LNCaP clone FGC (cell line): ENCODE results near the gene OR3A1.
"Not testable (repeated sequence)": the region's sequence is repeated elsewhere in the genome, so short reads cannot be mapped to it uniquely, and the experiment has no call there.

Experiments used
- DNase-seq: peaks from one replicate; pipeline ENCODE4 v3.0.0-alpha.2; 2011; ENCODE audit warnings: low read depth
- H3K4me3 ChIP-seq: 2 replicates; pipeline ENCODE4 v1.5.1; 2011; ENCODE audit warnings: mild to moderate bottlenecking, low read depth, low read length, control low read depth
- TF ChIP-seq, protein P1 (sequence below): IDR thresholded peaks from 2 replicates; pipeline ENCODE4 v1.5.1; 2012; ENCODE audit warnings: mild to moderate bottlenecking; ENCODE audit not compliant: control insufficient read depth, insufficient read depth; ENCODE audit errors: extremely low read depth

OR3A1 gene

GRCh38 chr17:3282901-3283300 is 15.3 kb downstream of the OR3A1 start:
- DNase-seq = peak; percentile 3
- H3K4me3 ChIP-seq = no peak overlapping the region
- TF ChIP-seq, protein P1, sequence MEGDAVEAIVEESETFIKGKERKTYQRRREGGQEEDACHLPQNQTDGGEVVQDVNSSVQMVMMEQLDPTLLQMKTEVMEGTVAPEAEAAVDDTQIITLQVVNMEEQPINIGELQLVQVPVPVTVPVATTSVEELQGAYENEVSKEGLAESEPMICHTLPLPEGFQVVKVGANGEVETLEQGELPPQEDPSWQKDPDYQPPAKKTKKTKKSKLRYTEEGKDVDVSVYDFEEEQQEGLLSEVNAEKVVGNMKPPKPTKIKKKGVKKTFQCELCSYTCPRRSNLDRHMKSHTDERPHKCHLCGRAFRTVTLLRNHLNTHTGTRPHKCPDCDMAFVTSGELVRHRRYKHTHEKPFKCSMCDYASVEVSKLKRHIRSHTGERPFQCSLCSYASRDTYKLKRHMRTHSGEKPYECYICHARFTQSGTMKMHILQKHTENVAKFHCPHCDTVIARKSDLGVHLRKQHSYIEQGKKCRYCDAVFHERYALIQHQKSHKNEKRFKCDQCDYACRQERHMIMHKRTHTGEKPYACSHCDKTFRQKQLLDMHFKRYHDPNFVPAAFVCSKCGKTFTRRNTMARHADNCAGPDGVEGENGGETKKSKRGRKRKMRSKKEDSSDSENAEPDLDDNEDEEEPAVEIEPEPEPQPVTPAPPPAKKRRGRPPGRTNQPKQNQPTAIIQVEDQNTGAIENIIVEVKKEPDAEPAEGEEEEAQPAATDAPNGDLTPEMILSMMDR = no peak

GRCh38 chr17:3276126-3276525 is 22.0 kb downstream of the OR3A1 start:
- H3K4me3 ChIP-seq = no peak overlapping the region
- TF ChIP-seq, protein P1 = no peak
- DNase-seq = no peak

DNA sequence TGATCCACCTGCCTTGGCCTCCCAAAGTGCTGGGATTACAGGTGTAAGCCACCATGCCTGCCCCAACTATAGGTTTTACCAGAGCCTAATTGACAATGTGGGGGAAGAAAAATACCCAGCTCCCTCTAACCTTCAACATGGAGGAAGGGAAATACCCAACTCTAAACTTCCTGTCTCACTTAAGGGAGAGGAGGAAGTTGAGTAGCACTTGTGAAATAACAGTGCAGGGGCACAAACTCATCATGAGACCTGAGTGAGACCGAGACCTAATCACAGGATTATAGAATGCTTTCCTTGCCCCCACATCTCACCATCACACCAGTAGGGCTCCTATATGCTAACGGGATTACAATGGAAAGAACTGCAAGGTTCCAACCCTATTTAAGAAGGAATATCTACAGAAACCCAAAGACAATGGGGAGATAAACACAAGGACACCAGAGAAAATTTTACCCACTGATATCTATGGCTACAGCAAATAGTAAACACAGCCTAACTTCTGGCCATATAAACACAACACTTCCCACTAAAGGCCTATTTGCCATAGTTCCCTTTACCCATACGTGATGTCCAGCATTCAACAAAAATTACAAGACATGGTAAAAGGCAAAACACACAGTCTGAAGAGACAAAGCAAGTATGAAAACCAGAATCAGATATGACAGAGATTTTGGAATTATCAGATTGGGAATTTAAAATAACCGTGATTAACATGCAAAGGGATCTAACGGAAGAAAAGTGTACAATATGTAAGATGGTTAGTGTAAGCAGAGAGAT is 26.9 kb downstream of the OR3A1 start:
- H3K4me3 ChIP-seq = no peak overlapping the region
- no peak for DNase-seq
- TF ChIP-seq, protein P1 = no peak

- DNase-seq = no peak
- TF ChIP-seq, protein P1 = no peak
Observed at GRCh38 chr17:3260600-3260999, 37.6 kb downstream of the OR3A1 start.

GRCh38 chr17:3260163-3260562 is 38.0 kb downstream of the OR3A1 start:
- H3K4me3 ChIP-seq = no peak overlapping the region
- TF ChIP-seq, protein P1 = no peak
- DNase-seq = no peak

More at GRCh38 chr17:3260600-3260999, 37.6 kb downstream of the OR3A1 start:
- no peak overlapping the region for H3K4me3 ChIP-seq

DNA sequence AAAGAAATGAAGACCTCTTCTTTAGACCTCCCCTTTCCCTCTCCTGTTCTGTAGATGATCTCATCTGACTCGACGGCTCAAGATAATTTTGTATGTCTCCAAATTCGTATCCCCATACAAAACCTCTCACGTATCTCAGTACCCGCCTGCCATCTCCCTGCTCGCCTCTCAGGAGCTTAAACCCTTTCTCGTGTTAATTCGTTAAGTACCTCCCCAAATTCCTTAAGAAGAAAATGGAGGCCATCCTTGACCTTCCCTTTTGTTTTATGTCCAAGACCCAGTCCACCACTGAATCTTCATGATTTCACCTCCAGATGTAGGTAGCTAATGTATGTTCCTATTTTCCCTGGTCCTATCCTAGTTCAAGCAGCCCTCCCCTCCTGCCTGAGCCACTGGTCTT is 41.6 kb downstream of the OR3A1 start:
- no peak overlapping the region for H3K4me3 ChIP-seq
- DNase-seq = no peak
- TF ChIP-seq, protein P1 = no peak

GRCh38 chr17:3249013-3249412 is 49.1 kb downstream of the OR3A1 start:
- DNase-seq, H3K4me3 ChIP-seq: not testable (repeated sequence)

- DNase-seq, H3K4me3 ChIP-seq: not testable (repeated sequence)
Observed at GRCh38 chr17:3244841-3245240, 53.3 kb downstream of the OR3A1 start.

DNA sequence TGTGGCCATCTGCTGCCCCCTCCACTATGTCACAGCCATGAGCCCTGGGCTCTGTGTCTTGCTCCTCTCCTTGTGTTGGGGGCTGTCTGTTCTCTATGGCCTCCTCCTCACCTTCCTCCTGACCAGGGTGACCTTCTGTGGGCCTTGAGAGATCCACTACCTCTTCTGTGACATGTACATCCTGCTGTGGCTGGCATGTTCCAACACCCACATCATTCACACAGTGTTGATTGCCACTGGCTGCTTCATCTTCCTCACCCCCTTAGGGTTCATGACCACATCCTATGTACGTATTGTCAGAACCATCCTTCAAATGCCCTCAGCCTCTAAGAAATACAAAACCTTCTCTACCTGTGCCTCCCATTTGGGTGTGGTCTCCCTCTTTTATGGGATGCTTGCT is 57.1 kb downstream of the OR3A1 start:
- H3K4me3 ChIP-seq, DNase-seq: not testable (repeated sequence)
